ENCODE measurements around the gene R3HCC1L. TPM values are rescaled to one million over a fixed set of nuclear protein-coding genes. Genes with fewer than 3 reads are reported as not detected.

Gene R3HCC1L
- total and polyA plus RNA-seq, 4 experiments from 2014 or later = 7.0 to 30.4 (median 20.5) TPM

- peaks cover 0 to 1% (median 0%) of the 10 kb centered on the region in 8 donors for H3K9me3 Mint-ChIP-seq
- intact Hi-C loops (cut with micrococcal nuclease) = no loop called here
- DNase-seq = no peak
These were observed 127.2 kb downstream of the R3HCC1L start for GRCh38 chr10:98261436-98262277.

GRCh38 chr10:98262571-98262970 lies 128.1 kb downstream of the R3HCC1L start:
- Mint-ChIP-seq H3K27ac (no peak overlapping the region), H3K27me3 (peaks cover 16% of the 10 kb centered on the region in 2 donors), H3K4me1 (peaks cover 0 to 1% (median under 1%) of the 10 kb centered on the region in 4 donors), H3K4me3 (no peak overlapping the region), H3K9me3 (peaks cover 0 to 1% (median 0%) of the 10 kb centered on the region in 8 donors), H3K36me3 (peaks cover 0 to 10% of the 10 kb centered on the region in 2 donors)
- no peak overlapping the region for H3K27ac ChIP-seq (ENCODE audit: low read depth, low read length)
- peaks cover 4% of the 10 kb centered on the region for H3K27me3 ChIP-seq (ENCODE audit: insufficient read depth, low read length)
- H3K9me3 ChIP-seq (ENCODE audit: control insufficient read depth in 1 of 2, low read length in 2 of 2) = no peaks in the 10 kb centered on the region
- no peak overlapping the region for H3K4me3 ChIP-seq (ENCODE audit: low read length in 2 of 2)
- ChIA-PET CTCF (ENCODE audit: partially characterized antibody) (interaction anchor here (1.0 to 1.2 kb wide), 2 partner anchors 46 to 92 kb away, joined by 3 read pairs; no protein-coding TSS in a partner anchor), POLR2A (ENCODE audit: partially characterized antibody) (interaction anchor here (1.0 to 1.1 kb wide), 2 partner anchors 8 to 128 kb away, joined by 3 read pairs; partner anchors contain the start of gene R3HCC1L)
- no peak for DNase-seq
- no peaks in the 10 kb centered on the region for H3K36me3 ChIP-seq (ENCODE audit: insufficient read depth, low read length)
- no peaks in the 10 kb centered on the region for H3K4me1 ChIP-seq (ENCODE audit: insufficient read depth, low read length)
- intact Hi-C loops (cut with micrococcal nuclease) = no loop called here

More at GRCh38 chr10:98261436-98262277, 127.2 kb downstream of the R3HCC1L start:
- Histone ChIP-seq H3K27ac (ENCODE audit: low read depth, low read length) (no peak overlapping the region), H3K9me3 (ENCODE audit: control insufficient read depth in 1 of 2, low read length in 2 of 2) (no peaks in the 10 kb centered on the region), H3K4me3 (ENCODE audit: low read length in 2 of 2) (no peak overlapping the region), H3K4me1 (ENCODE audit: insufficient read depth, low read length) (no peaks in the 10 kb centered on the region), H3K36me3 (ENCODE audit: insufficient read depth, low read length) (no peaks in the 10 kb centered on the region), H3K27me3 (ENCODE audit: insufficient read depth, low read length) (no peaks in the 10 kb centered on the region)
- H3K27me3 Mint-ChIP-seq = peaks cover 7 to 10% of the 10 kb centered on the region in 2 donors
- POLR2A ChIA-PET (ENCODE audit: partially characterized antibody) = interaction anchor here (1.1 kb wide), 1 partner anchor 7 kb away, joined by 3 read pairs; no protein-coding TSS in a partner anchor
- H3K36me3 Mint-ChIP-seq = peaks cover 0 to 10% of the 10 kb centered on the region in 2 donors
- H3K27ac Mint-ChIP-seq = no peak overlapping the region
- no peaks in the 10 kb centered on the region for H3K4me1 Mint-ChIP-seq
- H3K4me3 Mint-ChIP-seq = no peak overlapping the region
- CTCF ChIA-PET (ENCODE audit: partially characterized antibody) = interaction anchor here (1.2 kb wide), 1 partner anchor 23 kb away, joined by 3 read pairs; no protein-coding TSS in a partner anchor

GRCh38 chr10:98263088-98263487 lies 128.6 kb downstream of the R3HCC1L start:
- Mint-ChIP-seq H3K27me3 (peaks cover 16 to 19% of the 10 kb centered on the region in 2 donors), H3K4me3 (no peak overlapping the region)

GRCh38 chr10:98264378-98265065 lies 130.1 kb downstream of the R3HCC1L start:
- no peak for DNase-seq
- Histone ChIP-seq H3K4me1 (ENCODE audit: insufficient read depth, low read length) (no peaks in the 10 kb centered on the region), H3K36me3 (ENCODE audit: insufficient read depth, low read length) (no peaks in the 10 kb centered on the region), H3K27ac (ENCODE audit: low read depth, low read length) (no peak overlapping the region), H3K4me3 (ENCODE audit: low read length in 2 of 2) (no peak overlapping the region), H3K9me3 (ENCODE audit: control insufficient read depth in 1 of 2, low read length in 2 of 2) (no peaks in the 10 kb centered on the region), H3K27me3 (ENCODE audit: insufficient read depth, low read length) (peaks cover 7% of the 10 kb centered on the region)
- POLR2A ChIA-PET (ENCODE audit: partially characterized antibody) = no interaction called here
- Mint-ChIP-seq H3K27ac (peak overlapping the region in 2 of 7 donors; percentile 7 to 20), H3K4me1 (peaks cover 0 to 8% (median 3%) of the 10 kb centered on the region in 4 donors), H3K27me3 (peaks cover 22 to 23% of the 10 kb centered on the region in 2 donors), H3K36me3 (peaks cover 0 to 8% of the 10 kb centered on the region in 2 donors), H3K9me3 (peaks cover 0 to 1% (median 0%) of the 10 kb centered on the region in 8 donors), H3K4me3 (no peak overlapping the region)
- intact Hi-C loops (cut with micrococcal nuclease) = no loop called here
- CTCF ChIA-PET (ENCODE audit: partially characterized antibody) = interaction anchor here (1.1 kb wide), 1 partner anchor 93 kb away, joined by 3 read pairs; no protein-coding TSS in a partner anchor

More at GRCh38 chr10:98263088-98263487, 128.6 kb downstream of the R3HCC1L start:
- no peak overlapping the region for H3K4me3 ChIP-seq (ENCODE audit: low read length in 2 of 2)
- Mint-ChIP-seq H3K36me3 (peaks cover 0 to 10% of the 10 kb centered on the region in 2 donors), H3K9me3 (peaks cover 0 to 1% (median 0%) of the 10 kb centered on the region in 8 donors), H3K4me1 (peaks cover 0 to 5% (median 3%) of the 10 kb centered on the region in 4 donors), H3K27ac (peak overlapping the region in 1 of 7 donors; percentile 41)
- H3K27me3 ChIP-seq (ENCODE audit: insufficient read depth, low read length) = peaks cover 7% of the 10 kb centered on the region
- H3K36me3 ChIP-seq (ENCODE audit: insufficient read depth, low read length) = no peaks in the 10 kb centered on the region
- POLR2A ChIA-PET (ENCODE audit: partially characterized antibody) = interaction anchor here (1.0 kb wide), 1 partner anchor 129 kb away, joined by 3 read pairs; the partner anchor contains the start of gene R3HCC1L
- H3K4me1 ChIP-seq (ENCODE audit: insufficient read depth, low read length) = no peaks in the 10 kb centered on the region
- intact Hi-C loops (cut with micrococcal nuclease) = no loop called here
- no peak overlapping the region for H3K27ac ChIP-seq (ENCODE audit: low read depth, low read length)
- DNase-seq = no peak
- no peaks in the 10 kb centered on the region for H3K9me3 ChIP-seq (ENCODE audit: control insufficient read depth in 1 of 2, low read length in 2 of 2)
- CTCF ChIA-PET (ENCODE audit: partially characterized antibody) = interaction anchor here (1.0 to 1.2 kb wide), 2 partner anchors 46 to 93 kb away, joined by 3 read pairs; no protein-coding TSS in a partner anchor

GRCh38 chr10:98265403-98266378 lies 131.2 kb downstream of the R3HCC1L start:
- H3K9me3 ChIP-seq (ENCODE audit: control insufficient read depth in 1 of 2, low read length in 2 of 2) = no peaks in the 10 kb centered on the region
- DNase-seq = no peak
- peaks cover 25 to 31% of the 10 kb centered on the region in 2 donors for H3K27me3 Mint-ChIP-seq
- ChIA-PET POLR2A (ENCODE audit: partially characterized antibody) (no interaction called here), CTCF (ENCODE audit: partially characterized antibody) (no interaction called here)
- peaks cover 7% of the 10 kb centered on the region for H3K27me3 ChIP-seq (ENCODE audit: insufficient read depth, low read length)
- H3K36me3 Mint-ChIP-seq = peaks cover 0 to 5% of the 10 kb centered on the region in 2 donors
- H3K4me1 Mint-ChIP-seq = peaks cover 0 to 8% (median 3%) of the 10 kb centered on the region in 4 donors
- H3K36me3 ChIP-seq (ENCODE audit: insufficient read depth, low read length) = no peaks in the 10 kb centered on the region
- peak overlapping the region in 1 of 8 donors; percentile 46 for H3K4me3 Mint-ChIP-seq
- intact Hi-C loops (cut with micrococcal nuclease) = no loop called here
- H3K9me3 Mint-ChIP-seq = peaks cover 0 to 1% (median 0%) of the 10 kb centered on the region in 8 donors
- no peak overlapping the region for H3K27ac ChIP-seq (ENCODE audit: low read depth, low read length)
- H3K27ac Mint-ChIP-seq = no peak overlapping the region
- H3K4me1 ChIP-seq (ENCODE audit: insufficient read depth, low read length) = no peaks in the 10 kb centered on the region
- H3K4me3 ChIP-seq (ENCODE audit: low read length in 2 of 2) = no peak overlapping the region

- Mint-ChIP-seq H3K36me3 (peaks cover 0 to 3% of the 10 kb centered on the region in 2 donors), H3K4me1 (peaks cover 0 to 8% (median 3%) of the 10 kb centered on the region in 4 donors), H3K4me3 (peak overlapping the region in 6 of 8 donors; percentile 23 to 74 (median 59)), H3K27me3 (peaks cover 32 to 35% of the 10 kb centered on the region in 2 donors), H3K9me3 (peaks cover 0 to 1% (median 0%) of the 10 kb centered on the region in 8 donors), H3K27ac (peak overlapping the region in 1 of 7 donors; percentile 87)
- no peaks in the 10 kb centered on the region for H3K36me3 ChIP-seq (ENCODE audit: insufficient read depth, low read length)
- peaks cover 12% of the 10 kb centered on the region for H3K27me3 ChIP-seq (ENCODE audit: insufficient read depth, low read length)
- H3K27ac ChIP-seq (ENCODE audit: low read depth, low read length) = no peak overlapping the region
- POLR2A ChIA-PET (ENCODE audit: partially characterized antibody) = no interaction called here
- no peak overlapping the region for H3K4me3 ChIP-seq (ENCODE audit: low read length in 2 of 2)
- DNase-seq = no peak
- CTCF ChIA-PET (ENCODE audit: partially characterized antibody) = no interaction called here
- H3K4me1 ChIP-seq (ENCODE audit: insufficient read depth, low read length) = no peaks in the 10 kb centered on the region
- intact Hi-C loops (cut with micrococcal nuclease) = no loop called here
- no peaks in the 10 kb centered on the region for H3K9me3 ChIP-seq (ENCODE audit: control insufficient read depth in 1 of 2, low read length in 2 of 2)
These were observed 132.2 kb downstream of the R3HCC1L start for GRCh38 chr10:98266647-98267046.

Measured in CD4-positive, alpha-beta memory T cell (primary cell).